T-helper 17 cell (primary cell): ENCODE data around the gene HOXA4. TPM values are rescaled to one million over a fixed set of nuclear protein-coding genes. Genes with fewer than 3 reads are reported as not detected.

Source experiments
- ATAC-seq: fragments of 150-1000 bp; cut with Tn5 transposase; 2 replicates; pipeline ENCODE4 v1.10.0; 2021; ENCODE audit warnings: mild to moderate bottlenecking, moderate library complexity
- DNase-seq, 3 donors: peaks; one replicate each; pipeline versions ENCODE4 v3.0.0 to v3.0.0-alpha.2; 2020 to 2021
- H3K9me3 ChIP-seq: one replicate; pipeline ENCODE4 v1.7.0; 2013; ENCODE audit warnings: low read length, mild to moderate bottlenecking; ENCODE audit not compliant: control insufficient read depth, poor library complexity, severe bottlenecking
- H3K27ac Mint-ChIP-seq: one replicate; pipeline ENCODE4 v1.8.0; 2022; ENCODE audit warnings: mild to moderate bottlenecking, moderate library complexity, mixed read lengths
- H3K27me3 Mint-ChIP-seq: one replicate; pipeline ENCODE4 v1.8.0; 2022; ENCODE audit warnings: mixed read lengths
- H3K36me3 Mint-ChIP-seq: one replicate; pipeline ENCODE4 v1.8.0; 2022; ENCODE audit warnings: low read depth, mixed read lengths
- H3K4me1 Mint-ChIP-seq: one replicate; pipeline ENCODE4 v1.8.0; 2022; ENCODE audit warnings: mild to moderate bottlenecking, mixed read lengths
- H3K4me3 Mint-ChIP-seq: one replicate; pipeline ENCODE4 v1.8.0; 2022; ENCODE audit warnings: mild to moderate bottlenecking, moderate library complexity, mixed read lengths
- total RNA-seq, 4 donors: library from RNA in 2 of 4; stranded (reverse) in 2 of 4; gene quantifications; one replicate each; pipeline ENCODE4 v1.2.3 and lab custom pipeline; 2022 to 2026

HOXA4 gene
- total RNA-seq, 2 donors from 2014 or later, result 0.26 TPM; not detected in 1

DNA sequence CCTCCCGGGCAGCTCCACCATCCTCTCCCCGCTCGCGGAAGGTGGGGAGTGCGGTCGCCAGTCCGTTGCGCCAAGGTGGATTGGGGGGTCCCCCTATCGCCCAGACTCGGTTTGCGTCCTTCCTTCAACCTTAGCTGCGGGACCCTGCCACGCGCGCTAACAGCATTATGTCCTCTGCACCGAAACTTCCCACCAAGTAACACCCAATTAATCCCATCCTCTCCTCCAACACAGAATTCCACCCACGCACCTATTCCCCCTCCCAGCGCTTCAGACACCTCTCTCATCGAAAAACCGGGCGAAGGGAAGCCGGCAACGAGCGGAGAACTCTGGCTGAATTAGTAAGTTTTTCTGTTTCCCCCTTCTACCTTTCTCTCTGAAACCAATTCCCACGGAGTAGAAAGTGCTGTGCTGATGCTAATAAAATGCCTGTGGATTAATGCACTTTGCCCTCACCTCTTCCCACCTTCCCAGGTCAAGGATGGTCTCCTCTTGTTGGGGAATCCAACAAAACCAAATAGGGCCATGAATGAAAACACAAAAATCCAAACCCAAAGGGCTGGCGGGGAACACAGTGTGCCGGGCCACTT lies 20.9 kb upstream of the HOXA4 start:
- Mint-ChIP-seq H3K4me3 (peak overlapping the region; percentile 85), H3K36me3 (peaks cover 13% of the 10 kb centered on the region), H3K27me3 (peaks cover 93% of the 10 kb centered on the region), H3K4me1 (peaks cover 43% of the 10 kb centered on the region), H3K27ac (peak overlapping the region; percentile 85)
- ATAC-seq (no peak), DNase-seq (no peak)
- H3K9me3 ChIP-seq, result no peaks in the 10 kb centered on the region

DNA sequence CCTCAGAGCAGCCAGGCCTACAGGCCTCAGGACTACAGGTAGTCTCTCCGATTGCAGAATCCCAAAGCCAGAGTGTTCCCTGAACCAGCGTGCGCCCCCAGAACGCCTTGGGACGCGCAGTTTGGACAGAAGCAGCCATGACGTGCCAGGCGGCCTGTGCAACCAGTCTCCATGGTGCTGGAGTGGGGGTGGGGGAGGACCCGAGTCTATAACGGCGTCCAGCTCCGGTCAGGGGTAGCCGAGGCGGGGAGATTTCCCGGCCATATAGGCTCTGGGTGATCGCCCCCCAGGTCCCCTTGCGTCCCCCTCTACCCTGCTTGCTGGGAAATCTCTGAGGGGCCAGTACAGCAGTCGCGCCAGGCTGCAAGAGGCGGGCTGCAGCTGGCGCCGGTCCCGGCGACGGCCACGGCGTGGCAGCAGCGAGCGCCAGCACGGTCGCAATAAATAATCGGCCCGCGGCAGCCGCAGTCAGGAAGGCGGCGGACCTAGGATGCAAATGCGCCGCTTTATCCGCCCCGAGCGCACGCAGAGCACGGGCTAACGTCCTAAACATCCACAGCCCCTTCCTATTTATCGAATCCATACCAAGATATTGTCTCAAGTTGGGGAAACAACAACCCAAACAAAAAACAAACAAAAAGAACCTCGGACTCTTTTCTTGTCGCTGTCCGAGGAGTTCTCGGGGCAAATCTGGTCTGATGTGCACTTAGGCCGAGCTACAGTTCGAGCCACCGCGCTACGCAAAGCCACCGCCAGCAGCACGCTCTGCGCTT lies 20.2 kb upstream of the HOXA4 start:
- peak overlapping the region; percentile 85 for H3K4me3 Mint-ChIP-seq
- H3K9me3 ChIP-seq, result no peaks in the 10 kb centered on the region
- peaks cover 94% of the 10 kb centered on the region for H3K27me3 Mint-ChIP-seq
- H3K27ac Mint-ChIP-seq, result peak overlapping the region; percentile 85
- peak; percentile 48 to 61 (median 56) for DNase-seq
- peaks cover 43% of the 10 kb centered on the region for H3K4me1 Mint-ChIP-seq
- H3K36me3 Mint-ChIP-seq, result peaks cover 14% of the 10 kb centered on the region
- peak; percentile 88 for ATAC-seq

DNA sequence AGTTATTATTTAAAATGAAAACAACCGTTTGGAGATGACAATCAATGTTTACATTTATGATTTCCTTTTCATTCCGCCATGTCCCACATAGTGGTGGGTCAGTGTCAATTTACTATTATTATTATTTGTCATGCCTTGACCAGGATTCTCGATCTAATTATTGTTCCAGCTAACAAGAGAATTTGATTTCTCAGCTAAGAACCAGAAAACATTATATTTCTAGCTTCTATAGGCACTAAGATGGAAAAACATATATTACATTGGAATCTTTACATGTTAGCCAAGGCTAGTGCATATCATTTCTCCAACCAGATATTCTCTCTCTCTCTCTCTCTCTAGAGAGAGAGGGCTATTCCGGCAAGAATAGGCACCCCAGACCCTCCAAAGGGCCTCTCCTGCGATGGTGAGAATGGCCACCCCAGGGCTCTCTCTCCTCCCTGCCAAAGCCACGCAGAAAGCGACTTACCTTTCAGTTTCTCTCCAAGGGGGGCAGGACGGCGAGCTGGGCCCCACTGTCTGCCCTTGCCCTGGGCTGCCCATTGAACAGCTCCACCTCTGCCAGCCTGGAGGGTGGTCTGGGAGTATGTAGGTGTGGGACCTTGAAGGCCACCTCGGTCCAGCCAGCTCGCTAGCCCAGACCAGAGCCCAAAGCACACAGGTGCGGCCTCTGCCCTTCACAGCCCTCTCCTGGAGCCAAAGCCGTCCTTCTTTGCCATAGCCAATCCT lies 19.4 kb upstream of the HOXA4 start:
- Mint-ChIP-seq H3K36me3 (peaks cover 14% of the 10 kb centered on the region), H3K4me1 (peaks cover 40% of the 10 kb centered on the region), H3K27me3 (peaks cover 94% of the 10 kb centered on the region), H3K4me3 (no peak overlapping the region), H3K27ac (no peak overlapping the region)
- DNase-seq, result no peak
- no peak for ATAC-seq
- no peaks in the 10 kb centered on the region for H3K9me3 ChIP-seq

DNA sequence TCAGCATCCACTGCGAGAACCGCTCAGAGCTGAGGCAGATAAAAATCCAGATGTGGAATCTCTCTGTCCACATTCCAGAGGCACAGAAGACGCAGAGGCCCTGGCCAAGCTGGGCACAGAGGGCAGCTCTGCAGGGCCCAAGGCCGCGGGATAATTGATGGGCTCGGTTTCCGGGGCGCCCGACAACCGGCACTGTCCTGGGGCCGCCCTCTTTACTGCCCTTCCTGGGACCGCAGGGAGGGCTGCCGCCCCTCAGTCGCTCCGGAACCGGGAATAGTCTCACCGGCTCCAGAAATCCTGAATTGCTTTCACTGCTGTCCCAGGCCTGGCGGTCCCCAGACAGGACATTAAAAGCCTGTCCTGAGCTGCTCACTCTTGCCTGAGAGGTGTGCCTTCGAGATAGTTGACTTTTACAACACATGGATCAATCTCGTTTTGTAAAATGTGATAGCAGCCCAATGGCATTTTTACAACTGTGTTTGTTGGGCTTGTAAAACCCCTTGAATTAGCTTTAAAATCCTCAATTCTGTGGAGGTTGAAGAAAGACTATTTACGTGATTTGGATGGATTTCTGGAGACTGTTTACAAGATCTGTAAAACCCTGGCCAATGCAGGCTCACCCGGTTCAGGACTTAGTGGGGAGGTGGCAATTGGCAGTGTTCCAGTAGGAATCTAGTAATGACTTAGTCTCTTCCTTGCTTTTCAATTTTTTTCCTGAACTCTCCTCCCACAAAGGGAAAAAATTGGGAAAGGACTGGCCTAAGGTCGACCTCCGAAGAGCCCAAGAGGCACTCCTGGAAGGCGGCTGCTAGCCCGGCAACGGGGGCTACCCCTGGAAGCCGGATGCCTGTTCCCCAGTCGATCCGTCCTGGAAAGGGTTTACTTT lies 18.4 kb upstream of the HOXA4 start:
- Mint-ChIP-seq H3K27ac (no peak overlapping the region), H3K27me3 (peaks cover 86% of the 10 kb centered on the region), H3K36me3 (peaks cover 11% of the 10 kb centered on the region), H3K4me1 (peaks cover 32% of the 10 kb centered on the region), H3K4me3 (no peak overlapping the region)
- H3K9me3 ChIP-seq, result no peaks in the 10 kb centered on the region
- ATAC-seq, result no peak
- DNase-seq, result no peak

DNA sequence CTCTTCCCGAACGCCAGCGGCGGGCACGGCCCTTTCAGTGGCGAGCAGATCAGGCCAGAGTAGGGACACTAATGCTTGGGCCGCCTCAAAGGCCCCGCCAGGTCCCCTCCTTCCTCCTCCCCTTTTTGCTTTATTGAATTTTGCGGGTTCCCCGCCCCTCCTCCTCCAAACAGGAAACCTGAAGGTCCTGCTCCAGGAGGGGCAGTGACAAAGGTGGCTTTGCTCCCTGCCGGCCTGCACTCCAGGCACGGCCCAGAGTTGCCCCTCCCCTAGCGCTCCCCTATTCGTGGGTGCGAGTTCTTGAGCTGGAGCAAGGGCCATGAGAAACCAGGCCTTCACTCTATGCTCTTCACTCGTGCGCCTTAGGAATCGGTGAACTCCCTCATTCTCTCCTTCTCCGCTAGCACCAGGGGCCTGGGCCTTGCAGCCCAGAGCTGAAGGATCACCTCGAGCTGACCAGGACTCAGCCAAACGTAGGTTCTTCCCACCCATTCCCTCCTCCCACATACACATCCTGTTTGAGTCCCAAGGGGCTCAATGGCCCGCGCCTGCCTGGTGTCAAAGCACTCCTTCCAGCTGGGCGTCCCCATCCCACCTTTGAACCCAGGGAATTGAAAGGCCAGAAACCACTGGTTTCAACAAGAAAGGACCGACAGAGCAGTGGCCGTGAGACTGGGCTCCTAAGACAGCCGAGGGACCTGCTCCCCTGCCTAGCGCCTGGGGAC lies 17.6 kb upstream of the HOXA4 start:
- no peaks in the 10 kb centered on the region for H3K9me3 ChIP-seq
- H3K4me3 Mint-ChIP-seq, result peak overlapping the region; percentile 39
- H3K27me3 Mint-ChIP-seq, result peaks cover 80% of the 10 kb centered on the region
- DNase-seq (no peak), ATAC-seq (no peak)
- H3K4me1 Mint-ChIP-seq, result peaks cover 29% of the 10 kb centered on the region
- peaks cover 8% of the 10 kb centered on the region for H3K36me3 Mint-ChIP-seq
- H3K27ac Mint-ChIP-seq, result peak overlapping the region; percentile 59

DNA sequence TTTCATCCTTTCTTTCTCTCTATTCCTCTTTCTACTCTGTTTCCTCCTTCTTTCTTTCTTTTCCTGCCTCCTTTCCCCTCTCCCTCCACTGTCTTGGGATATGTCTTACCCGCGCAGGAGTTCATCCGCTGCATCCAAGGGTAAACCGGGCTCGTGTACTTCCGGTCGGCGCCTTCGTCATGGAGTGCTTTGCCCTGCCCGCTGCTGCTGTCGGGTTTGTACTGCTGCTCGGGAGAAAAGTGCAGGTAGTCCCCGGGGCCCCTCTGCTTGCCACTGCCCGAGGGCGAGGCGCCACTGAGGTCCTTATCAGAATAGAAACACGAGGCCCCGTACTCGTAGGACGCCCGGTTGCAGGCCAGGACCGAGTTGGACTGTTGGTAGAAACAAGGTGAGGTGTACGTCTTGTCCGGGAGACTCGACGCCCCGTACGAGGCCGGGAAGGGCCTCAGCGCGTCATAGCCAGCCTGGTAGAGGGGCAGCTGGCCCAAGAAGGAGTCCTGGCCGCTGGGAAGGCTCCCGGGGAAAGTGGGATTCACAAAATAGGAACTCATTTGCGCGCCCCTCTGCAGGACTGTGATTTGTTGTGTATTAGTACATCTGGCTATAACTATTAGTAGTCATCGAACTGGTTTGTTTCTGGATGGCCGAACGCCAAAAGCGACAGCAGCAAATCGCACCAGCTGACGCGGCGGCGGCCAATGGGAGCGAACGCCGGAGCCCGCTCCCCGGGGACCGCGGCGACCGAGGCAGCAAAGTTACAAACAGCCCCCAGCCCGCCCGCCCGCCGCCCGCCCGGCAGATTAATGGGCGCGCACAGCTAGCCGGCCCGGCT lies 16.9 kb upstream of the HOXA4 start, which contains the start of gene HOXA6:
HOXA6 (minus strand) TSS at position 576 of the 832 bp plus-strand sequence; CDS start at position 551, 25 bp downstream.
- Mint-ChIP-seq H3K4me1 (peaks cover 31% of the 10 kb centered on the region), H3K4me3 (peak within 1 kb of the TSS; percentile 39), H3K36me3 (peaks cover 8% of the 10 kb centered on the region), H3K27me3 (peaks cover 83% of the 10 kb centered on the region), H3K27ac (peak within 1 kb of the TSS; percentile 59)
- H3K9me3 ChIP-seq, result no peaks in the 10 kb centered on the region
- ATAC-seq (no peak), DNase-seq (no peak)

DNA sequence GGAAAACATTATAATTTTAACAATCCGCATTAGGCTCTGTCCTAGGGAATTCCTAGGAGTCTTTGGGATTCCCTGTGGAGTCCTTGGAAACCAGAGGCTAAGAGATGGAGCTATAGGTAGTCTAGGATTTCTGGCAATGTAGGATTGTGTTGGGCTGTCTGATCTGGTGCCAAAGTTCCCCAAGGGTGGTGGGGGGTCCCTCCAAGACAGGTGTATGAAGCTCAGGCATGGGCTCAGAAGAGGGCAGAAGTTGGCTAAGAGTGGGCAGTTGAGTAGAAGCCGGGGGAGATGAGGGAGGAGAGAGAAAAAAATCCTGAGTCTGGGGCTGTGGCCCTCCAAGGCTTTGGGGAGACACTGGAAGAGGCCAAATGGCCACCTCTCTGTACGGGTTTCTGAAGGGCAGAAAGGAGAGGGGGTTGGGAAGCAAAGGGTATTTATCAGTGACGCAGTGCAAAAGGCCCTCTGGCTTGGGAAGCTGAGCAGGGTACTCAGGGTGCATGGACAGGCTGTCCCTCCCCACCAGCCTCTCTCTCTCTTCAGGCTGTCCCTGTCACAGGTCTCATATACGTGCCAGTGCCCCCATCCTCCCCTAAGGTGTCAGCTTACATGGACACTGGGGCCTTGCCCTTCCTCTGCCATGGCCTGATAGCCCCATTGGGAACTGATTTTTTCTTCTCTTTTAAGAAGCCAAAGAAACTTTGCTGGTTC lies 16.1 kb upstream of the HOXA4 start:
- Mint-ChIP-seq H3K4me1 (peaks cover 24% of the 10 kb centered on the region), H3K4me3 (no peak overlapping the region), H3K36me3 (peaks cover 6% of the 10 kb centered on the region), H3K27me3 (peaks cover 83% of the 10 kb centered on the region), H3K27ac (no peak overlapping the region)
- DNase-seq (no peak), ATAC-seq (no peak)
- no peaks in the 10 kb centered on the region for H3K9me3 ChIP-seq

DNA sequence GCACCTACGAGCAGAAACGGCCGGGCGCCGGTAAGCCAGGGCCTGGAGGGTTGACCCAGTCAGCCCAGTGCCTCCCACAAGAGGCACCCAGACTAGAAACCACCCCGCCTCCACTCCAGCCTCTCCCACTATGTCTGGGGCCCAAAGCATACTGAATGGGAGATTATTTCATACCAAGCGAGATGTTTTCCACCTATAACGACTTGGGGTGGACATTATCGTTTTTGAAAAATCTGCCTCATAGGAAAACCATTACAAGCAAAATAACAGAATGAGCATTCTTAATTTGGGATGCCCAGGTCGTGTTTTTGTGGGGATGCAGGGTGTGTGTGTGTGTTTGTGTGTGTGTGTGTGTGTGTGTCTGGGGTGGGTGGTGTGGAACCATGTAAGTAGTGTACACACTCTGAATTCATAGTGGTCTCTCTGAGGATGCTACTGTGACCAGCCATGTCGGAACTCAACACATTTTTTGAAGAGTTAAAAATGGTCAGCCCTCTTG lies 15.4 kb upstream of the HOXA4 start:
- H3K4me1 Mint-ChIP-seq, result peaks cover 17% of the 10 kb centered on the region
- no peaks in the 10 kb centered on the region for H3K9me3 ChIP-seq
- no peak overlapping the region for H3K4me3 Mint-ChIP-seq
- peaks cover 5% of the 10 kb centered on the region for H3K36me3 Mint-ChIP-seq
- no peak overlapping the region for H3K27ac Mint-ChIP-seq
- ATAC-seq, result no peak
- no peak for DNase-seq
- peaks cover 82% of the 10 kb centered on the region for H3K27me3 Mint-ChIP-seq

DNA sequence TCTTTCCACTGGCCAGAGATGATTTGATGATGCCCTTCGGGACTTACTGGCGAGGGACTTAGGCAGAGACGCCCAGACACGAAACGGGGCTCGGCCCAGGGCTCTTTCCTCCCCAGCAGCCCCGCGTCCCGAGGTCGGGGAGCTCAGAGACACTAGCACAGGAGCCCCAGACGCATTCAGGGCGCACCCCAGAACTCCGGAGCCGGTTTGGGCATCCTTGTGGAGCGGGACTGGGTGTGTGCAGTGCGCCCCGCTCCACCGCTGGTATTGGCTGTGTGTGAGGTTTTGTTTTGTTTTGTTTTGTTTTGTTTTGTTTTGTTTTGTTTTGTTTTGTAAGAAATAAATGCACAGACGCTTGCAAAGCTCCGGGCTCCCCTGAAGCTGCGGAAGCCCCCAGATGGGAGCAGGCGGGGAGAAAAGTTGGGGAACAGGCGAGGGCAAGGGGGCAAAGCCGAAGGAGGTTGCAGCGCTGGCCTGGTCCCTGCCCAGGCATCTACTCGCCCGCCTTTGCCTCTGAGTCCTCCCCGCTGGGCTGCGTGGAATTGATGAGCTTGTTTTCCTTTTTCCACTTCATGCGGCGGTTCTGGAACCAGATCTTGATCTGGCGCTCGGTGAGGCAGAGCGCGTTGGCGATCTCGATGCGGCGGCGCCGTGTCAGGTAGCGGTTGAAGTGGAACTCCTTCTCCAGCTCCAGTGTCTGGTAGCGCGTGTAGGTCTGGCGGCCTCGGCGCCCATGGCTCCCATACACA lies 14.8 kb upstream of the HOXA4 start:
- Mint-ChIP-seq H3K36me3 (peaks cover 2% of the 10 kb centered on the region), H3K27me3 (peaks cover 76% of the 10 kb centered on the region), H3K4me1 (peaks cover 12% of the 10 kb centered on the region), H3K27ac (no peak overlapping the region), H3K4me3 (no peak overlapping the region)
- no peak for ATAC-seq
- no peak for DNase-seq
- H3K9me3 ChIP-seq, result no peaks in the 10 kb centered on the region

DNA sequence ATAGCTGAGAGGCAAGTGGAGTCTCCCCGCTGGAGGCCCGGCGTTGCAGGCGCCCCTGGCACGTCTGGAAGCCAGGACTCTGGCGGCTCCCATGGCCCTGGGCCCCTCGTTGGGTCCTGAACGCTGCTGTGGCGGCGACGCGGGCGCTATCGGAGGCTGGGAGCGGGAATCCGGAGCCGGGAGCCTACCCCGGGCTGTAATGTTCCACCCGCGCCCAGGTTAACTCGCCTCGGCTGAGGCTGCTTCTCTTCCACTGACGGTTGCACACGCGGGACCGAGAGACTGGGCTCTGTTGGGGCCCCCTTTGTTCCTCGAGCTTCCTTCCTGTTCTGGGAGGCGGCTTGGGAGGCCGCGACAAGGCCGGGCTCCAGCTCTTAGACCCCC lies 14.2 kb upstream of the HOXA4 start:
- H3K27me3 Mint-ChIP-seq, result peaks cover 70% of the 10 kb centered on the region
- no peak overlapping the region for H3K27ac Mint-ChIP-seq
- ATAC-seq, result no peak
- no peak overlapping the region for H3K4me3 Mint-ChIP-seq
- H3K4me1 Mint-ChIP-seq, result peaks cover 10% of the 10 kb centered on the region
- H3K9me3 ChIP-seq, result no peaks in the 10 kb centered on the region
- no peak for DNase-seq
- peaks cover 2% of the 10 kb centered on the region for H3K36me3 Mint-ChIP-seq
